GM13977 (cell line): ENCODE measurements around the gene ITGB7.
"Not testable (repeated sequence)": the region's sequence is repeated elsewhere in the genome, so short reads cannot be mapped to it uniquely, and the experiment has no call there.

Experiments used
- DNase-seq: peaks from one replicate; pipeline ENCODE4 v3.0.0; 2012; ENCODE audit warnings: low spot score
- in situ Hi-C: fragments of 300-500 bp; cut with MboI; formaldehyde crosslinking; loops from one replicate; pipeline ENCODE4 v1.12.0; 2022; ENCODE audit warnings: low sequenced_read_pairs, low pct_unique_long_range_greater_than_20kb, mixed read lengths, inconsistent platforms; ENCODE audit not compliant: unreplicated experiment
- TF ChIP-seq, protein P1 (sequence below): IDR thresholded peaks from 2 replicates; pipeline ENCODE4 v1.5.1; 2012; ENCODE audit warnings: mild to moderate bottlenecking, control low read depth; ENCODE audit not compliant: insufficient read depth; ENCODE audit errors: extremely low read depth, missing control alignments

ITGB7 gene

DNA sequence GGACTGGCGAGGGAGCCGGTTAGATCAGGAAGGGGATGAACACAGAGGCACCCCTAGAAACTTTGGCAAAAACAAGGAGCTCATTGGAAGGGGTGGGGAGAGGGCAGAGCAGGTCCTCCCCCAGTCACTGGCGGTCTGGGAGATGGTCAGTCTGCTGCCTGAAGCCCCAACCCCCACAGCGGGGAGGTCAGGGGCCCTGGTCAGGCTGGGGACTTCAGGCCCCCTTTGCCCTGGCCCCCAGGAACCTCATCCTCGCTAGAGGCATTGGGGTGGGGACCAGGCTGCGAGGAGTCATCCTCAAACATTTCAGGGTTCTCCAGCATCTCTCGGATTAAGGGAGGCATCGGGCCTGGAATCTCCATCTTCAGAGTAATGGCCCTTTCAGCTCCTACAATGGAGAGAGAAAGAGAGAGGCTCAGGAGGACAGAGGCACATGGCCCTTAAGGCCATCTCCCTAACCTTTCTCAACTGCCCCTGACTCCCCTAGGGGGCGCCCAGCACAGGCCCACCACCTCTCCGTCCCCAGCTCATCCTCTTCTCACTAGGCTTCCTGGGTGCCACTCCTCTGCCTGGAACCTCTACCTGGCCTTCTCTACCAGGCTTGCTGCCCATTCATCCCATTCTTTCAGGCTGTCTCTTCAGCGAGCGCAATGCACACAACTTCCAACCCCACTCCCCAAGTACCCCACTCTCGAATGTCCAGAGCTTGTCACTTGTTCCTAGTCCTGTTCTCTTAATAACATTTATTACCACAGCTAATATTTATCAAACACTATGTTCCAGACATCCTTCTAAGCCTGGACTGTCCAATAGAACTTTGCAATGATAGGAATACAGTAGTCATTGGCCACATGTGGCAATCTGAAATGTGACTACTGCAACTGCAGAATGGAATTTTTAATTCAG lies 4.7 kb upstream of the ITGB7 start:
- no peak for DNase-seq
- in situ Hi-C loops: no loop called here
- TF ChIP-seq, protein P1, sequence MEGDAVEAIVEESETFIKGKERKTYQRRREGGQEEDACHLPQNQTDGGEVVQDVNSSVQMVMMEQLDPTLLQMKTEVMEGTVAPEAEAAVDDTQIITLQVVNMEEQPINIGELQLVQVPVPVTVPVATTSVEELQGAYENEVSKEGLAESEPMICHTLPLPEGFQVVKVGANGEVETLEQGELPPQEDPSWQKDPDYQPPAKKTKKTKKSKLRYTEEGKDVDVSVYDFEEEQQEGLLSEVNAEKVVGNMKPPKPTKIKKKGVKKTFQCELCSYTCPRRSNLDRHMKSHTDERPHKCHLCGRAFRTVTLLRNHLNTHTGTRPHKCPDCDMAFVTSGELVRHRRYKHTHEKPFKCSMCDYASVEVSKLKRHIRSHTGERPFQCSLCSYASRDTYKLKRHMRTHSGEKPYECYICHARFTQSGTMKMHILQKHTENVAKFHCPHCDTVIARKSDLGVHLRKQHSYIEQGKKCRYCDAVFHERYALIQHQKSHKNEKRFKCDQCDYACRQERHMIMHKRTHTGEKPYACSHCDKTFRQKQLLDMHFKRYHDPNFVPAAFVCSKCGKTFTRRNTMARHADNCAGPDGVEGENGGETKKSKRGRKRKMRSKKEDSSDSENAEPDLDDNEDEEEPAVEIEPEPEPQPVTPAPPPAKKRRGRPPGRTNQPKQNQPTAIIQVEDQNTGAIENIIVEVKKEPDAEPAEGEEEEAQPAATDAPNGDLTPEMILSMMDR: peak; percentile 71

DNA sequence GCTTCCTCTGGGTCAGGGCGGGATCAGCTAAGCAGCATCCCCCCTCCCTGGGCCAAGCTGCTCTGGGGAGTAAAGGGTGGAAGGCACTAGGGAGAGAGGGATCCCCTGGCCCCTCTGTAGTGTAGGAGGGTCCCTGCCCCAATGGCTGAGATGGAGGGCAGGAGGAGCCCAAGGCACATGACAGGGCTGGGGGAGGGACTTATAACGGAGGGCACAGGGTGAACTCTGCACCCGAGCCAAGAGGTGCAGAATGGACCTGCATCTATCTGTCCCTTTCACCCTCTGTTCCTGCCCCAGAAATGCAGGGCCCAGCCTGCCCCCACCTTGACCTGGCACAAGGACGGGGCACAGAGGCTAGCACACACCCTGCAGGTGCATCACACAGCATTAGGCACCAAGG lies 3.8 kb upstream of the ITGB7 start:
- in situ Hi-C loops: no loop called here
- TF ChIP-seq, protein P1: no peak
- no peak for DNase-seq

DNA sequence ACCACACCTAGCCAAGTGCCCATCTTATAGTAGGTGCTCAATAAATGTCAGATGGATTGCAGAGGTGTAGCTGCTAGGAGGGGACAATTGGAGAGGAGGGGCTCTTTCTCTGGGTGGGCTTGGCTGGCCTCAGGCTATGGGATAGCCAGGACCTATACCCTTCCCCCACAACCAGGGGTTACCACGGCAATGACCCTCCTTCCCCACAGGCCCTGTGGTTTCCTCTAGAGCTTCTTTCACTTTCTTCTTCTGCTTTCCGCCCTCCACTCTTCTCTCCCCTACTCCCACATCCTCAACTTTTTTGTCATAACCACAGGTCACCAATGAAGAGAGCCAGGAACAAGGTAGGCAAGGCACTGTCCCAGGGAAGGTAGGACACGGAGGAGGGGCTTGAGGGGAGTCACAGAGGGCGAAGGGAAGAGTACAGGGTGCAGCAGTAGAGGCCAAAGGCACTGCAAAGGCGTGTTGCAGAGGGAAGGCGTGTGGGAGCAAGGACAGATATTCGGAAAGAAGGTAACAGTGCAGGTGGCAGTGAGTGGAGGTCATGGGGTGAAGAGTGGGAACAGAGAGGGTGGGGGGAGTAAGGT lies 1.9 kb upstream of the ITGB7 start:
- TF ChIP-seq, protein P1: no peak
- peak; percentile 69 for DNase-seq
- in situ Hi-C loops: no loop called here

DNA sequence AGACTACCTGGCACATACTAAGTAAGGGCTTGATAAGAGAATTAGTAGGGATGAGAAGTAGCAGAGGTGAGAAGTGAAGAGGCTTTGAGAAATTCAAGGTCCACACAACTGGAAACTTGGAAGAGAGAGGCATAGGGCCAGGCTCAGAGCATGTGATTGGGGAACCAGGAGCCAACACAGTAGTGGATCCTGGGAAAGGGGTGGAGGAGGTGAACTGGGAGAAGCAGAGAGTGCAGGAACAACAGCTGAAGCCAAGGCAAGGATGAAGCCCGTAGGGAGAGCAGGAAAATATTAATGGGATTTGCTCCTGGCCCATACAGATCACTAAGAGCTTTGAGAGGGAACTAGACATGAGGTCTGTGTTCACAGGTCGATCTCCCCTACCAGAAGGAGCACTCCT lies 1.4 kb upstream of the ITGB7 start:
- in situ Hi-C loops: no loop called here

DNA sequence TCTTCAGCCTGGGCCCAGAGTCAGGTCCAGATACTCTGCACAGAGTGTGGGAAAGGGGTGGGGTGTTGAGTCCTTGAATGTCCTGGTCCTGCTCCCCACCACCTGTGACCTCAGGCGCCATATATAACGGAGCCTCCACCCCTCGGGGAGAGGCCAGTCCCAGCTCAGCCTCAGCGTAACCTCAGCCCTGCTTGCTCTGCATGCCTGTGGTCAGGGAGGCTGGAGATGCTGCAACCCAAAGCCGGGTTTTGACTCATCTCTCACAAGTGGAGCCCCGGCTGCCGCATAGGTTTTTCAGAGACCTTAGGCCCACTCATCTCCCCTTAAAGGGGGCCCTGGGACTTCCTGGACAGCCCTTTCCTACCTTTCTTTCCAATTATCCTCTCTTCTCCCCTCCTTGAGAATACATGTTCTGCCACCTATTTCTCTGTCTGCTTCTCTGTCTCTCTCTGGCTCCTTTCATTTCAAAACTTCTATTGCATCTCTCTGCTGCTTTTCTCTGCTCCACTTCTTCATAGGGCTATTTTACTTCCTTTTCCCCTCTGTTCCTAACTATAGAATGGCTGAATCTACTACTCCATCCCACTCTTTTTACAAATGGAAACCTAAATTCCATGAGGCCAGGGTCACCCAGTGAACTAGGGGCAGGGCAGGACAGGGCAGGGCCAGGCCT lies 1.2 kb downstream of the ITGB7 start:
- DNase-seq: peak; percentile 83
- TF ChIP-seq, protein P1: no peak
- in situ Hi-C loops: no loop called here

More for the DNA sequence above, 1.4 kb upstream of the ITGB7 start:
- TF ChIP-seq, protein P1: no peak
- DNase-seq: no peak

DNA sequence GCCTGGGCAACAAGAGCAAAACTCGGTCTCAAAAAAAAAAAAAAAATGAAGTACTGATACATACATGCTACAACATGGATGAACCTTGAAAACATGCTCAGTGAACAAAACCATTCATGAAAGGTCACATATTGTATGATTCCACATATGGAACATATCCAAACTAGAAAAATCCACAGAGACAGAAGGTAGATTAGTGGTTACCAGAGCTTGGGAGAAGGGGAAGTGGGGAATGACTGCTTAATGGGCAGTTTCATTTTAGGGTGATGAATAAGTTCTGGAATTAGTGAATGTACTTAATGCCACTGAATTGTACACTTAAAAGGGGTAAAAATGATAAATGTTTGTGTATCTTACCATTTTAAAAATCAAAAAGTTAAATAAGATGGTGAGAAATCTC lies 2.7 kb downstream of the ITGB7 start:
- TF ChIP-seq, protein P1: no peak
- no peak for DNase-seq
- in situ Hi-C loops: no loop called here

DNA sequence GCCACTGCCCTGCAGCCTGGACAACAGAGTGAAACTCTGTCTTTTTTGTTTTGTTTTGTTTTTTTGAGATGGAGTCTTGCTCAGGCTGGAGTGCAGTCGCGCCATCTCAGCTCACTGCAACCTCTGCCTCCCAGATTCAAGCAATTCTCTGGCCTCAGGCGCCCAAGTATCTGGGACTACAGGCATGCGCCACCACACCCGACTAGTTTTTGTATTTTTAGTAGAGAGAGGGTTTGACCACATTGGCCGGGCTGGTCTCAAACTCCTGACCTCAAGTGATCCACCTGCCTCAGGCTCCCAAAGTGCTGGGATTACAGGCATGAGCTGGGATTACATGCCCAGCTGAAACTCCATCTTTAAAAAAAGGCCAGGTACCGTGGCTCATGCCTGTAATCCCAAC lies 4.7 kb downstream of the ITGB7 start:
- DNase-seq, in situ Hi-C loops: not testable (repeated sequence)
